Astrocyte (in vitro differentiated cells and primary cell): Measurements from ENCODE around the gene AGXT.

Source experiments
- EZH2 ChIP-seq: IDR thresholded peaks from 2 replicates; pipeline ENCODE4 v1.6.1; 2012; ENCODE audit warnings: mild to moderate bottlenecking, low read length, inconsistent platforms; ENCODE audit not compliant: insufficient read depth
- TF ChIP-seq, protein P1 (sequence below): IDR thresholded peaks from 2 replicates; pipeline ENCODE4 v1.5.1; 2011; ENCODE audit warnings: low read depth, mild to moderate bottlenecking, inconsistent platforms, low read length, moderate library complexity; ENCODE audit not compliant: insufficient read depth

DNA sequence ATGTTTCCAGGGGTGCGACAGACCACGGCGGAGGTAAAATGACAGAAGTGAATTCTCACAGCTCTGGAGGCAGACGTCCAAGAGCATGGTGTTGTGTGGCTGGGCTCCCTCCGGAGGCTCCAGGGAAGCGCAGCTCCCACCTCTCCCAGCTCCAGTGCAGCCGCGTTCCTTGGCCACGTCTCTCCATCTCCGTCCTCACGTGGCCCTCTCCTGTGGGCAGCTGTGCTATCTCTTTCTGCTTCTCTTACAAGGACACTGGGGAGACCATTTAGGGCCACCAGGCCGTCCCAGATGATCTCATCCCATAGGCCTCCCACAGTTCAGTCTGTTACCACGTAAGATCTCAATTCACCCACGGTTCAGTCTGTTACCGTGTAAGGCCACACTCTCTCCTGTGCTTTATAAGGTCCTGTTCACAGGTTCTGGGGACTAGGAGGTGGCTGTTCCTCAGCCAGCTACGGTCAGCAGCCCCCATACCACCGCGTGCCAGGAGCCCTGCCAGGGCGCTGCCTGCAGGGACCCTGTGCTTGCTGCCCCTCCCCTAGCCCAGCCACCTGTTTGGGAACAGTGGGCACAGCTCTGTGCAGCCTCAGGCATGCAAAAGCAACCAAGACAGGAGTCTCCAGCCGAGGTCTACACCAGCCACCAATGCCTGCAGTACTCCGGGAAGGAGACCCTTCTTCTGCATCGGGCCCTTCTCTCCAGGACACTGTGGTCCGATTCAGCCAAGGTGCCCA lies 30.3 kb downstream of the AGXT start:
- TF ChIP-seq, protein P1, sequence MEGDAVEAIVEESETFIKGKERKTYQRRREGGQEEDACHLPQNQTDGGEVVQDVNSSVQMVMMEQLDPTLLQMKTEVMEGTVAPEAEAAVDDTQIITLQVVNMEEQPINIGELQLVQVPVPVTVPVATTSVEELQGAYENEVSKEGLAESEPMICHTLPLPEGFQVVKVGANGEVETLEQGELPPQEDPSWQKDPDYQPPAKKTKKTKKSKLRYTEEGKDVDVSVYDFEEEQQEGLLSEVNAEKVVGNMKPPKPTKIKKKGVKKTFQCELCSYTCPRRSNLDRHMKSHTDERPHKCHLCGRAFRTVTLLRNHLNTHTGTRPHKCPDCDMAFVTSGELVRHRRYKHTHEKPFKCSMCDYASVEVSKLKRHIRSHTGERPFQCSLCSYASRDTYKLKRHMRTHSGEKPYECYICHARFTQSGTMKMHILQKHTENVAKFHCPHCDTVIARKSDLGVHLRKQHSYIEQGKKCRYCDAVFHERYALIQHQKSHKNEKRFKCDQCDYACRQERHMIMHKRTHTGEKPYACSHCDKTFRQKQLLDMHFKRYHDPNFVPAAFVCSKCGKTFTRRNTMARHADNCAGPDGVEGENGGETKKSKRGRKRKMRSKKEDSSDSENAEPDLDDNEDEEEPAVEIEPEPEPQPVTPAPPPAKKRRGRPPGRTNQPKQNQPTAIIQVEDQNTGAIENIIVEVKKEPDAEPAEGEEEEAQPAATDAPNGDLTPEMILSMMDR, result no peak
- no peak for TF ChIP-seq EZH2
